T-cell (primary cell): ENCODE measurements around the gene MYO1C. TPM values are rescaled to one million over a fixed set of nuclear protein-coding genes. Genes with fewer than 3 reads are reported as not detected.
"Not testable (repeated sequence)": the region's sequence is repeated elsewhere in the genome, so short reads cannot be mapped to it uniquely, and the experiment has no call there.

Experiments
- ATAC-seq, 4 experiments: fragments of 200-7000 bp in 3 of 4; fragments of 150-1000 bp in 1 of 4; cut with Tn5 transposase; replicated peaks in 1 of 4; 1 replicate in 3 of 4; 2 replicates in 1 of 4; pipeline ENCODE4 v1.10.0; 2021; ENCODE audit warnings: moderate library complexity in 3 of 4, mild to moderate bottlenecking in 2 of 4, moderate number of reproducible peaks in 1 of 4
- CTCF ChIA-PET, 2 donors: fragments of 300-600 bp; sonication (Branson Sonifier 250); formaldehyde crosslinking; loops; one replicate each; lab custom pipeline; 2022; ENCODE audit warnings: antibody characterized with exemption in 2 of 2; lab: Charles Lee
- POLR2A ChIA-PET, 2 donors: fragments of 300-600 bp; sonication (Branson Sonifier 250); formaldehyde crosslinking; loops; one replicate each; lab custom pipeline; 2022; ENCODE audit warnings: antibody characterized with exemption in 2 of 2; lab: Charles Lee
- DNase-seq, 35 experiments: peaks; one replicate each; pipeline versions ENCODE4 v3.0.0 to v3.0.0-alpha.2; 2013 to 2023
- H3K27ac ChIP-seq: one replicate; pipeline ENCODE4 v1.5.1; 2013; ENCODE audit warnings: low read length
- H3K27me3 ChIP-seq, 2 experiments: replicated peaks in 1 of 2; 1 replicate in 1 of 2; 2 replicates in 1 of 2; pipeline versions ENCODE4 v1.6.1 to v1.7.0; 2013; ENCODE audit warnings: low read length in 1 of 2, mixed read lengths in 1 of 2; ENCODE audit not compliant: control insufficient read depth in 2 of 2, insufficient read depth in 2 of 2; ENCODE audit errors: extremely low read depth in 1 of 2
- H3K36me3 ChIP-seq, 2 donors: 1 replicate in 1 of 2; 2 replicates in 1 of 2; pipeline versions ENCODE4 v1.6.1 to v1.7.0; 2013; ENCODE audit warnings: low read length in 1 of 2; ENCODE audit not compliant: control insufficient read depth in 2 of 2, insufficient read depth in 1 of 2; ENCODE audit errors: extremely low read depth in 1 of 2
- H3K4me1 ChIP-seq, 2 experiments: 1 replicate in 1 of 2; 2 replicates in 1 of 2; pipeline versions ENCODE4 v1.6.1 to v1.7.0; 2013; ENCODE audit warnings: low read length in 2 of 2, mixed read lengths in 1 of 2; ENCODE audit not compliant: insufficient read depth in 2 of 2, control insufficient read depth in 1 of 2; ENCODE audit errors: extremely low read depth in 1 of 2
- H3K4me3 ChIP-seq, 2 donors: 1 replicate in 1 of 2; 2 replicates in 1 of 2; pipeline versions ENCODE4 v1.5.1 to v1.7.0; 2013; ENCODE audit warnings: mild to moderate bottlenecking in 2 of 2, low read length in 1 of 2, moderate library complexity in 1 of 2; ENCODE audit not compliant: control insufficient read depth in 1 of 2; ENCODE audit errors: extremely low read depth in 1 of 2
- H3K9me3 ChIP-seq: 2 replicates; pipeline ENCODE4 v1.7.0; 2013
- H3K27ac Mint-ChIP-seq, 2 donors: one replicate each; pipeline ENCODE4 v1.8.0; 2020 to 2021; ENCODE audit warnings: mild to moderate bottlenecking in 2 of 2, mixed read lengths in 2 of 2
- H3K27me3 Mint-ChIP-seq, 2 donors: one replicate each; pipeline ENCODE4 v1.8.0; 2021 to 2022; ENCODE audit warnings: mixed read lengths in 2 of 2
- H3K36me3 Mint-ChIP-seq: one replicate; pipeline ENCODE4 v1.8.0; 2021; ENCODE audit warnings: mixed read lengths
- H3K4me1 Mint-ChIP-seq, 3 donors: one replicate each; pipeline ENCODE4 v1.8.0; 2020 to 2022; ENCODE audit warnings: mixed read lengths in 3 of 3, mild to moderate bottlenecking in 1 of 3
- H3K4me3 Mint-ChIP-seq, 3 donors: one replicate each; pipeline ENCODE4 v1.8.0; 2020 to 2022; ENCODE audit warnings: mild to moderate bottlenecking in 3 of 3, mixed read lengths in 3 of 3, moderate library complexity in 3 of 3
- H3K9me3 Mint-ChIP-seq, 3 donors: one replicate each; pipeline ENCODE4 v1.8.0; 2020 to 2022; ENCODE audit warnings: mixed read lengths in 3 of 3
- WGBS: methylation state at CpG from one replicate; pipeline ENCODE4 v1.1.5; 2013; ENCODE audit warnings: missing lambda C conversion rate; ENCODE audit not compliant: insufficient coverage; 5-methylcytosine and 5-hydroxymethylcytosine counted together
- total RNA-seq, 35 experiments: library from RNA in 6 of 35; stranded (reverse) in 6 of 35; fragments of 120-200 nt in 1 of 35; gene quantifications; one replicate each; pipeline versions ENCODE4 v1.2.1 to v1.2.4 and lab custom pipeline; 2013 to 2026

Gene MYO1C
- total RNA-seq, 5 donors from 2014 or later (not counting 1 experiment from before 2014, with no cell fraction given), result 18.0 to 41.5 (median 31.2) TPM

GRCh38 chr17:1446201-1446600 lies 46.3 kb downstream of the MYO1C start:
- CTCF ChIA-PET, result interaction anchor here in 1 of 2 donors (1.8 kb wide), 1 partner anchor 81 kb away, joined by 4 read pairs; no protein-coding TSS in a partner anchor
- H3K4me1 ChIP-seq, result peaks cover 7 to 36% of the 10 kb centered on the region in 2 experiments
- no peaks in the 10 kb centered on the region for H3K27me3 ChIP-seq
- no peaks in the 10 kb centered on the region for H3K9me3 ChIP-seq
- Mint-ChIP-seq H3K4me1 (peaks cover 27 to 48% (median 47%) of the 10 kb centered on the region in 3 donors), H3K36me3 (no peaks in the 10 kb centered on the region), H3K27ac (no peak overlapping the region), H3K27me3 (no peaks in the 10 kb centered on the region), H3K9me3 (no peaks in the 10 kb centered on the region), H3K4me3 (peak overlapping the region in 1 of 3 donors; percentile 19)
- POLR2A ChIA-PET, result no interaction called here
- peaks cover 0 to 12% of the 10 kb centered on the region in 2 donors for H3K36me3 ChIP-seq
- no peak overlapping the region for H3K4me3 ChIP-seq
- no peak for ATAC-seq
- no peak overlapping the region for H3K27ac ChIP-seq
- WGBS, result 96% methylated on average over 9 of the region's 12 CpGs
- no peak for DNase-seq

- H3K4me3 Mint-ChIP-seq, DNase-seq, H3K27ac Mint-ChIP-seq, H3K36me3 Mint-ChIP-seq, H3K27ac ChIP-seq, H3K4me3 ChIP-seq, ATAC-seq, H3K9me3 ChIP-seq, H3K27me3 ChIP-seq, H3K9me3 Mint-ChIP-seq, H3K27me3 Mint-ChIP-seq, POLR2A ChIA-PET: not testable (repeated sequence)
- H3K4me1 ChIP-seq, result peaks cover 7 to 36% of the 10 kb centered on the region in 2 experiments
- CTCF ChIA-PET, result interaction anchor here in 1 of 2 donors (1.8 kb wide), 1 partner anchor 80 kb away, joined by 4 read pairs; no protein-coding TSS in a partner anchor
- peaks cover 0 to 12% of the 10 kb centered on the region in 2 donors for H3K36me3 ChIP-seq
- WGBS, result 96% methylated on average over 4 of the region's 4 CpGs
- peaks cover 27 to 48% (median 47%) of the 10 kb centered on the region in 3 donors for H3K4me1 Mint-ChIP-seq
Measured at GRCh38 chr17:1445695-1446094, 46.8 kb downstream of the MYO1C start.

GRCh38 chr17:1442721-1443120 lies 49.8 kb downstream of the MYO1C start:
- peaks cover 22 to 44% (median 40%) of the 10 kb centered on the region in 3 donors for H3K4me1 Mint-ChIP-seq
- H3K27me3 Mint-ChIP-seq, H3K27ac ChIP-seq, H3K36me3 Mint-ChIP-seq, POLR2A ChIA-PET, H3K9me3 ChIP-seq, H3K27ac Mint-ChIP-seq, ATAC-seq, H3K4me3 Mint-ChIP-seq, H3K9me3 Mint-ChIP-seq, H3K4me3 ChIP-seq, DNase-seq, H3K27me3 ChIP-seq: not testable (repeated sequence)
- CTCF ChIA-PET, result interaction anchor here in 1 of 2 donors (0.7 kb wide), 1 partner anchor 421 kb away, joined by 4 read pairs; no protein-coding TSS in a partner anchor
- Histone ChIP-seq H3K4me1 (peaks cover 3 to 14% of the 10 kb centered on the region in 2 experiments), H3K36me3 (peaks cover 0 to 10% of the 10 kb centered on the region in 2 donors)
- WGBS, result 100% methylated on average over 2 of the region's 6 CpGs

- no peak overlapping the region for H3K4me3 Mint-ChIP-seq
- no peak for DNase-seq
- H3K9me3 Mint-ChIP-seq, result no peaks in the 10 kb centered on the region
- no peak overlapping the region for H3K27ac Mint-ChIP-seq
- Histone ChIP-seq H3K36me3 (peaks cover 0 to 10% of the 10 kb centered on the region in 2 donors), H3K4me3 (no peak overlapping the region), H3K27me3 (no peaks in the 10 kb centered on the region), H3K9me3 (no peaks in the 10 kb centered on the region), H3K27ac (no peak overlapping the region), H3K4me1 (peaks cover 1 to 8% of the 10 kb centered on the region in 2 experiments)
- CTCF ChIA-PET, result interaction anchor here in 1 of 2 donors (0.7 kb wide), 1 partner anchor 422 kb away, joined by 4 read pairs; no protein-coding TSS in a partner anchor
- no peak for ATAC-seq
- POLR2A ChIA-PET, result interaction anchor here in 1 of 2 donors (0.7 kb wide), 1 partner anchor 144 kb away, joined by 6 read pairs; no protein-coding TSS in a partner anchor
- no peaks in the 10 kb centered on the region for H3K27me3 Mint-ChIP-seq
- WGBS, result no CpG with 5 or more reads among the region's 4 CpGs
- no peaks in the 10 kb centered on the region for H3K36me3 Mint-ChIP-seq
- H3K4me1 Mint-ChIP-seq, result peaks cover 22 to 39% (median 35%) of the 10 kb centered on the region in 3 donors
Measured at GRCh38 chr17:1442187-1442586, 50.3 kb downstream of the MYO1C start.

GRCh38 chr17:1440921-1441320 lies 51.6 kb downstream of the MYO1C start:
- Histone ChIP-seq H3K27ac (no peak overlapping the region), H3K36me3 (peaks cover 5 to 20% of the 10 kb centered on the region in 2 donors), H3K9me3 (no peaks in the 10 kb centered on the region), H3K4me1 (peaks cover 0 to 4% of the 10 kb centered on the region in 2 experiments), H3K4me3 (no peak overlapping the region), H3K27me3 (no peaks in the 10 kb centered on the region)
- Mint-ChIP-seq H3K27me3 (no peaks in the 10 kb centered on the region), H3K36me3 (peaks cover 10% of the 10 kb centered on the region), H3K4me3 (no peak overlapping the region), H3K27ac (no peak overlapping the region), H3K4me1 (peaks cover 29 to 36% (median 30%) of the 10 kb centered on the region in 3 donors), H3K9me3 (no peaks in the 10 kb centered on the region)
- ChIA-PET CTCF (no interaction called here), POLR2A (interaction anchor here in 1 of 2 donors (0.6 kb wide), 1 partner anchor 33 kb away, joined by 6 read pairs; no protein-coding TSS in a partner anchor)
- DNase-seq (no peak), ATAC-seq (no peak)
- WGBS, result 100% methylated on average over 2 of the region's 8 CpGs

GRCh38 chr17:1438593-1439083 lies 53.8 kb downstream of the MYO1C start:
- no peak overlapping the region for H3K4me3 Mint-ChIP-seq
- Histone ChIP-seq H3K27me3 (no peaks in the 10 kb centered on the region), H3K4me1 (no peaks in the 10 kb centered on the region), H3K27ac (no peak overlapping the region), H3K4me3 (no peak overlapping the region), H3K9me3 (no peaks in the 10 kb centered on the region), H3K36me3 (peaks cover 18 to 35% of the 10 kb centered on the region in 2 donors)
- ATAC-seq (no peak), DNase-seq (no peak)
- no peaks in the 10 kb centered on the region for H3K9me3 Mint-ChIP-seq
- POLR2A ChIA-PET, result no interaction called here
- WGBS, result 76% methylated on average over 4 of the region's 11 CpGs
- H3K4me1 Mint-ChIP-seq, result peaks cover 21 to 33% (median 23%) of the 10 kb centered on the region in 3 donors
- CTCF ChIA-PET, result no interaction called here
- no peaks in the 10 kb centered on the region for H3K27me3 Mint-ChIP-seq
- no peak overlapping the region for H3K27ac Mint-ChIP-seq
- H3K36me3 Mint-ChIP-seq, result peaks cover 19% of the 10 kb centered on the region
